Measurements from ENCODE around the gene DNAL1.

DNAL1 gene

DNA sequence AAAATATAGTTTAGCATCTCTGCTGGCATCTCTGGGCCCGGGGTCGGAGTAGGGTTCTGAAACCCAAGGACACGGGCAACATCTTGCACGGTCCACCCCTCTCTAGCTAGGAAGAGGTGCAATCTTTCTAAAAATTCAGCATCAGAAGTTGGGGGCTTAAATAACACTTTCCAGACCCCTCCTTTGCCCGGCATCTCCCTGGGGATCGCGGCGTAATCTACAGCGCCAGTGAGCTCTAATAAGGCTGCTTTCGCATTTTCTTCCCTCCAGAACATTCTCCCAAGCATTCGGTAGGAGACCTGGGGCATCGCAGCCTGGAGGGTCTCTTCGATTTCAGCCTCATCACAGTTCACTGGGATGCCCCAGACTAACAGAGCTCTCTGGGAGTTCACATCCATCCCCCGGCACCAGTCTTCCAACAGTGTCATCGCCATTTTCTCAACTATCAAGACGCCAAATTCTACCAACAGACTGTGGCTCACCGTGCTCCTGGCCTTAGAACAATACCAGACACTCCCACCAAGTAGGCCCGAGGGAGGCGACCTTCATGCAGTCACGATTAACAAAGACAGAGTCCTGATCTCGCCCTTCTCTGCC, 68.5 kb downstream of the DNAL1 start:
- Histone ChIP-seq H3K79me2 (ENCODE audit: insufficient read depth, low read length) (peaks cover 27% of the 10 kb centered on the region), H3K27ac (ENCODE audit: low read length) (peak overlapping the region; percentile 73), H3K9ac (ENCODE audit: low read depth, low read length) (peak overlapping the region; percentile 69), H3K4me1 (ENCODE audit: insufficient read depth, low read length) (peaks cover 32% of the 10 kb centered on the region), H4K20me1 (ENCODE audit: insufficient read depth, low read length) (peaks cover 11% of the 10 kb centered on the region), H3K4me3 (ENCODE audit: low read depth in 1 of 2, low read length in 2 of 2) (peak overlapping the region; percentile 42 to 77; a peak in 3 of 4 replicates), H3K27me3 (ENCODE audit: insufficient read depth, low read length, poor library complexity) (no peaks in the 10 kb centered on the region), H3K4me2 (ENCODE audit: insufficient read depth, low read length) (peak overlapping the region; percentile 91), H2AFZ (ENCODE audit: low read depth, low read length) (peak overlapping the region; percentile 80), H3K36me3 (ENCODE audit: insufficient read depth, low read length) (peaks cover 21% of the 10 kb centered on the region), H3K9me3 (ENCODE audit: insufficient read depth, low read length, severe bottlenecking) (no peaks in the 10 kb centered on the region)
- DNase-seq (no peak), ATAC-seq (ENCODE audit: insufficient read depth, low read depth) (no peak; the same call in 2 of the 3 replicates)
- TF ChIP-seq EZH2 (IDR thresholded peaks at IDR 0.05; ENCODE audit: borderline replicate concordance, low read depth, low read length, severe bottlenecking): no peak
- TF ChIP-seq, protein P1, sequence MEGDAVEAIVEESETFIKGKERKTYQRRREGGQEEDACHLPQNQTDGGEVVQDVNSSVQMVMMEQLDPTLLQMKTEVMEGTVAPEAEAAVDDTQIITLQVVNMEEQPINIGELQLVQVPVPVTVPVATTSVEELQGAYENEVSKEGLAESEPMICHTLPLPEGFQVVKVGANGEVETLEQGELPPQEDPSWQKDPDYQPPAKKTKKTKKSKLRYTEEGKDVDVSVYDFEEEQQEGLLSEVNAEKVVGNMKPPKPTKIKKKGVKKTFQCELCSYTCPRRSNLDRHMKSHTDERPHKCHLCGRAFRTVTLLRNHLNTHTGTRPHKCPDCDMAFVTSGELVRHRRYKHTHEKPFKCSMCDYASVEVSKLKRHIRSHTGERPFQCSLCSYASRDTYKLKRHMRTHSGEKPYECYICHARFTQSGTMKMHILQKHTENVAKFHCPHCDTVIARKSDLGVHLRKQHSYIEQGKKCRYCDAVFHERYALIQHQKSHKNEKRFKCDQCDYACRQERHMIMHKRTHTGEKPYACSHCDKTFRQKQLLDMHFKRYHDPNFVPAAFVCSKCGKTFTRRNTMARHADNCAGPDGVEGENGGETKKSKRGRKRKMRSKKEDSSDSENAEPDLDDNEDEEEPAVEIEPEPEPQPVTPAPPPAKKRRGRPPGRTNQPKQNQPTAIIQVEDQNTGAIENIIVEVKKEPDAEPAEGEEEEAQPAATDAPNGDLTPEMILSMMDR (IDR thresholded peaks at IDR 0.05; ENCODE audit: borderline replicate concordance, extremely low read depth, low read length, poor library complexity, severe bottlenecking): peak; percentile 1

DNA sequence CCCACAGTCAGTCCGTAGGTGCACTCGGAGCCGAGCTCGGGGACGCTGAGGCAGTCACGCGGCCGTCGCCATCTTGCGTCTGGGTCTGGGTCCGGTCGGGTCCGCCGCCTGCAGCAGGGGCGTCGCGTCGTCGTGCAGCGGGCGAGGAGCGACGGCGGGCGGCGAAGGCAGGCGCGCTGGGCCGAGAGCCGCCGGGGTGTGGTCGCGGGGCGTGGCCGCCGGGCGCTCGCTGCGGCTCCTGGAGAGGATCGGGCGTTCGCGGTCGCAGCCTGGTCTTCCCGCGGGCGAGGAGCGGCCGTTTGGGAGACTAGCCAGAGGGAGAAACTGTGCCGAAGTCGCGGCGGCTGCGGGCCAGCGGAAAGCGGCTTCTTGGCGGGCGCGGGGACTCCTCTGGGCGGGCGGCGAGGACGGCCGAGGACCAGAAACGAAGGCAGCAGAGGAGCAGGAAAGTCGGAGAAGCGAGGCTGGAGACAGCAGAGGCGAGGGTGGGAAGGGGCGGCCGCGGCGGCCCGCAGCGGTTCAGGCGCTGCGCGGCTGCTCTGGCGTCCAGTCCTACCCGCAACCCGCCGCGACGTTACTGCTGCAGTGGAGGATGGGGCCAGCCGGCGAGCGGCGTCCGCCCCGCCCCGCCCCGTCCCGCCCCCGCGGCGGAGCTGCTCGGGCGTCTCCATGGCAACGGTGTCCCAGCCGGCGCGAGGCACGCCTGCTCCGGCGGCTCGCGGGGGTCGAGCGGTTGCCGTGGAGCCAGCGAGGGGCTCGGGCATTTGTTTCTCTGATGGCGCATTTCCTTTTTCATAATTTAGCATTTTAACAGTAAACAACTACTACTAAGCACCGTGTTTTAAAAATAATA, 69.2 kb downstream of the DNAL1 start, which contains the start of gene PNMA1:
PNMA1 (minus strand) TSS at position 582 of the 853 bp plus-strand sequence. CDS start 745 bp downstream, outside the sequence.
- peaks cover 27% of the 10 kb centered on the region for H3K79me2 ChIP-seq (ENCODE audit: insufficient read depth, low read length)
- peak; percentile 80 for ATAC-seq (ENCODE audit: insufficient read depth, low read depth)
- peak within 1 kb of the TSS; percentile 69 for H3K9ac ChIP-seq (ENCODE audit: low read depth, low read length)
- peaks cover 32% of the 10 kb centered on the region for H3K4me1 ChIP-seq (ENCODE audit: insufficient read depth, low read length)
- peaks cover 28% of the 10 kb centered on the region for H3K36me3 ChIP-seq (ENCODE audit: insufficient read depth, low read length)
- DNase-seq: peak; percentile 86
- no peak for TF ChIP-seq EZH2 (IDR thresholded peaks at IDR 0.05; ENCODE audit: borderline replicate concordance, low read depth, low read length, severe bottlenecking)
- TF ChIP-seq, protein P1 (IDR thresholded peaks at IDR 0.05; ENCODE audit: borderline replicate concordance, extremely low read depth, low read length, poor library complexity, severe bottlenecking): no peak
- peak within 1 kb of the TSS; percentile 73 for H3K27ac ChIP-seq (ENCODE audit: low read length)
- H2AFZ ChIP-seq (ENCODE audit: low read depth, low read length): peak within 1 kb of the TSS; percentile 80
- no peaks in the 10 kb centered on the region for H3K27me3 ChIP-seq (ENCODE audit: insufficient read depth, low read length, poor library complexity)
- peaks cover 11% of the 10 kb centered on the region for H4K20me1 ChIP-seq (ENCODE audit: insufficient read depth, low read length)
- H3K4me3 ChIP-seq (ENCODE audit: low read depth in 1 of 2, low read length in 2 of 2): peak within 1 kb of the TSS; percentile 42 to 77; a peak in 3 of 4 replicates
- H3K9me3 ChIP-seq (ENCODE audit: insufficient read depth, low read length, severe bottlenecking): no peaks in the 10 kb centered on the region
- peak within 1 kb of the TSS; percentile 91 for H3K4me2 ChIP-seq (ENCODE audit: insufficient read depth, low read length)

- no peak overlapping the region for H3K27ac ChIP-seq (ENCODE audit: low read length)
- 0 out of 3 replicates have a peak, but pooled peaks have one; percentile 1 for ATAC-seq (ENCODE audit: insufficient read depth, low read depth)
- DNase-seq: no peak
- H3K4me2 ChIP-seq (ENCODE audit: insufficient read depth, low read length): peak overlapping the region; percentile 91
- peaks cover 27% of the 10 kb centered on the region for H3K79me2 ChIP-seq (ENCODE audit: insufficient read depth, low read length)
- no peak overlapping the region; the same call in 1 of the 2 replicates for H3K9ac ChIP-seq (ENCODE audit: low read depth, low read length)
- H3K4me3 ChIP-seq (ENCODE audit: low read depth in 1 of 2, low read length in 2 of 2): peak overlapping the region in 1 of 2 experiments; percentile 77; a peak in 2 of 4 replicates
- H3K9me3 ChIP-seq (ENCODE audit: insufficient read depth, low read length, severe bottlenecking): no peaks in the 10 kb centered on the region
- H4K20me1 ChIP-seq (ENCODE audit: insufficient read depth, low read length): peaks cover 12% of the 10 kb centered on the region
- peaks cover 32% of the 10 kb centered on the region for H3K4me1 ChIP-seq (ENCODE audit: insufficient read depth, low read length)
- H2AFZ ChIP-seq (ENCODE audit: low read depth, low read length): peak overlapping the region; percentile 24; the same call in 1 of the 2 replicates
- TF ChIP-seq EZH2 (IDR thresholded peaks at IDR 0.05; ENCODE audit: borderline replicate concordance, low read depth, low read length, severe bottlenecking): no peak
- TF ChIP-seq, protein P1 (IDR thresholded peaks at IDR 0.05; ENCODE audit: borderline replicate concordance, extremely low read depth, low read length, poor library complexity, severe bottlenecking): no peak
- peaks cover 34% of the 10 kb centered on the region for H3K36me3 ChIP-seq (ENCODE audit: insufficient read depth, low read length)
- H3K27me3 ChIP-seq (ENCODE audit: insufficient read depth, low read length, poor library complexity): no peaks in the 10 kb centered on the region
Measured at GRCh38 chr14:73714656-73715081, 69.9 kb downstream of the DNAL1 start.
